ENCODE data around the gene SESN1.

GRCh38 chr6:109027964-109028363 is 66.7 kb downstream of the SESN1 start:
- TF ChIP-seq CTCF (IDR thresholded peaks at IDR 0.05) (no peak), ZFX (IDR thresholded peaks at IDR 0.05; ENCODE audit: borderline replicate concordance) (no peak)
